GM12872 (cell line): Measurements from ENCODE around the gene LDHD.

Experiments
- TF ChIP-seq, protein P1 (sequence below): IDR thresholded peaks from 3 replicates; pipeline ENCODE4 v1.5.1; 2011; ENCODE audit warnings: low read depth, mild to moderate bottlenecking, low read length, moderate library complexity; ENCODE audit not compliant: insufficient read depth

Gene LDHD

DNA sequence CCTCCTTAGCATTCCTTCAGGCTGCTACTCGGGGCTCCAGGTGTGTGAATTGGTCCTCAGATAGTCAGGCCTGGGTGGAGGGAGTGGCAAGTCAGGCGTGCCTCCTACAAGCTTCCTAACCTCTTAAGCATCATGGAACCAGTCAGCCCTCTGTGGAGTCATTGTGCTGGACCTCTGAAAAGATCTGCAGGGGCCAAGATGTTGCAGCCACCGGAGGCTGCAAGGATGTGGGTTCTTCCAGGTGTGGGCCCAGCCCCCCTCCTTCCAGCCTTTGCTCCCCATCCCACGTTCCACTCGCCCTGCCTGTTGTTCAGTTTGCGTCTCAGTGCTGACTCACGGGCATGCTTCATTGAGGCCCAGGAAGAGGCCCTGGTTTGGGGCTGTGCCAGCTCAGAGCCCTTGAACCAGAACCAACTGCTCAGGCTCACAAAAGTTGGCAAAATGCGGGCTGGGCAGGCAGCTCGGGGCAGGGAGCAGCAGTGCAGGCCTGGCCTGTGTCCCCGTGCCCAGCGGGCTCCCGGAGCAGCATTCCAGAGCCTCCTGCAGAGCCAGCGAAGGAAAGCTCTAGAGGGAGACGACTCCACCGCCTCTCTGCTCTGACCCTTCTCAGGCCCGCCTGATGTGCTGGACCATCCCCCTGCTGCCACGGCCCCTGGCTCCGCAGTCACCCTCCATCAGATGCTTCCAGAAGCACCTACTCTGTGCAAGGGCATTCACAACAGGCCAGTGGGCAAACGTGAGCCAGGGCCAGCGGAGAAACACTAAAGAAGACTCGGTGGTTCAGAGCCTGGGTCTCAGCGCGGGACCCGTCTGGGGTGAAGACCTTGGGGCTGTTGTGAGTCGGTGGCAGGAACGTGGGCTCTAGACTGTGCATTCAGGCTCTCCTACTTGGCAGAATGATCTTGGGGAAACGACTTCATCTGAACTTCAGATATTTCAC lies 7.5 kb downstream of the LDHD start:
- TF ChIP-seq, protein P1, sequence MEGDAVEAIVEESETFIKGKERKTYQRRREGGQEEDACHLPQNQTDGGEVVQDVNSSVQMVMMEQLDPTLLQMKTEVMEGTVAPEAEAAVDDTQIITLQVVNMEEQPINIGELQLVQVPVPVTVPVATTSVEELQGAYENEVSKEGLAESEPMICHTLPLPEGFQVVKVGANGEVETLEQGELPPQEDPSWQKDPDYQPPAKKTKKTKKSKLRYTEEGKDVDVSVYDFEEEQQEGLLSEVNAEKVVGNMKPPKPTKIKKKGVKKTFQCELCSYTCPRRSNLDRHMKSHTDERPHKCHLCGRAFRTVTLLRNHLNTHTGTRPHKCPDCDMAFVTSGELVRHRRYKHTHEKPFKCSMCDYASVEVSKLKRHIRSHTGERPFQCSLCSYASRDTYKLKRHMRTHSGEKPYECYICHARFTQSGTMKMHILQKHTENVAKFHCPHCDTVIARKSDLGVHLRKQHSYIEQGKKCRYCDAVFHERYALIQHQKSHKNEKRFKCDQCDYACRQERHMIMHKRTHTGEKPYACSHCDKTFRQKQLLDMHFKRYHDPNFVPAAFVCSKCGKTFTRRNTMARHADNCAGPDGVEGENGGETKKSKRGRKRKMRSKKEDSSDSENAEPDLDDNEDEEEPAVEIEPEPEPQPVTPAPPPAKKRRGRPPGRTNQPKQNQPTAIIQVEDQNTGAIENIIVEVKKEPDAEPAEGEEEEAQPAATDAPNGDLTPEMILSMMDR: no peak

DNA sequence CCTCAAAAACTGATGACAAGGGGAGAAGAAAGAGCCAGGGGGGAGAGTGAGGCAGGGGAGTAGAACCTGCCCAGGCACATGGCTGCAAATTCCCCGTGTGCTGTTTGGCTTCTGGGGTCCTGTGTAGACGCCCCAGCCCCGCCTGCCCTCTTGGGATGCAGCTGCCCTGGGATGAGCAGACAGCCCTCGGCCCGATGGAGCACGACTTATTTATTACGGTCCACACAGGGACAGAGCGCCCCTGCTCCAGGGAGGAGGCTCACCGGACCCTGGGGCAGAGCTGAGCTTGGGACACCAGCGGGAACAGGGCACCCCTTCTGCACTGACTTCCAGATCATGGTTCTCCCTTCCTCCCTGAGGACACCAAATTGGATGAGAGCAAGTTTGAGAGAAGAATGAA lies 9.1 kb downstream of the LDHD start:
- TF ChIP-seq, protein P1: no peak

DNA sequence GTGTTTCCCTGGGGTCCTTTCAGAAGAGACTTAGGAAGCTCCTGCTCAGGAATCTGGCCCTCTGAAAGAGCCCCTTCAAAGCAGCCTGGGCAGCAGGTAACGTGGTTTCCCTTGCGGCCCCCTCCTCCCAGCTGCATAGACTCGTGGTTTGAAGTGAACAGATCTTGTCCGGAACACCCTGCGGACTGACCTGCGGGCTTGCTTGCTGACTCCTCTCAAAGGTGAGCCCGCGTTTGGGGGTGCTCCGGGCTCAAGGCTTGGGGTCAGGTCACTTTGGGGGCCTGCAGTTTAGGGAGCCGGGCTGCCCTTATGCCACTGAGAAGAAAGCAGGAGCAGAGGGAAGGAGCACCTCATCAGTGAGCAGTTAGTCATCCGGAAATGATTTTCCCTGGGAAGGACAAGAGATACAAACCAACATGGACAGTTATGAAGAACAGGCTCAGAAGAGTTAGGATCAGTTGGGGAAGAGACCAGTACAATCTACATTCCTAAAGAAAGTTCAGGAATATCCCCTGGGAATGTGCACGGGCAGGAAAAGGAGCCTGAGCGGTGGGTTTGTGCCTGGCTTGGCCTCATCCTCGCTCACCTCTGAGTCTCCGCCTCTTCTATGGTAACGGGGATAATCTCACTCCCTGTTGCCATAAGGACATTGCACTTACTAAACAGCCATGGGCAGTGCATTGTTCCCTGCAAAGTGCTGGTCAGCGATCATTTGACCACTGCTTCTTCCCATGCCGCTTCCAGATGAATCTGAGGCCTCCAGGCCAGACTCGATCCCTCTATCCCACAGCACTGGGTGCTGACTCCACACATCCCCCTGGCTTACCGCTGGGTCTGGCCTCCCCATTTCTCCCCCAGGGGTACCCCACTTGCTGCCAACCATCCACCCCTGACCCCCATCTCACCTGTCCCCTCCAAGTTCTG lies 10.0 kb downstream of the LDHD start:
- TF ChIP-seq, protein P1: no peak

DNA sequence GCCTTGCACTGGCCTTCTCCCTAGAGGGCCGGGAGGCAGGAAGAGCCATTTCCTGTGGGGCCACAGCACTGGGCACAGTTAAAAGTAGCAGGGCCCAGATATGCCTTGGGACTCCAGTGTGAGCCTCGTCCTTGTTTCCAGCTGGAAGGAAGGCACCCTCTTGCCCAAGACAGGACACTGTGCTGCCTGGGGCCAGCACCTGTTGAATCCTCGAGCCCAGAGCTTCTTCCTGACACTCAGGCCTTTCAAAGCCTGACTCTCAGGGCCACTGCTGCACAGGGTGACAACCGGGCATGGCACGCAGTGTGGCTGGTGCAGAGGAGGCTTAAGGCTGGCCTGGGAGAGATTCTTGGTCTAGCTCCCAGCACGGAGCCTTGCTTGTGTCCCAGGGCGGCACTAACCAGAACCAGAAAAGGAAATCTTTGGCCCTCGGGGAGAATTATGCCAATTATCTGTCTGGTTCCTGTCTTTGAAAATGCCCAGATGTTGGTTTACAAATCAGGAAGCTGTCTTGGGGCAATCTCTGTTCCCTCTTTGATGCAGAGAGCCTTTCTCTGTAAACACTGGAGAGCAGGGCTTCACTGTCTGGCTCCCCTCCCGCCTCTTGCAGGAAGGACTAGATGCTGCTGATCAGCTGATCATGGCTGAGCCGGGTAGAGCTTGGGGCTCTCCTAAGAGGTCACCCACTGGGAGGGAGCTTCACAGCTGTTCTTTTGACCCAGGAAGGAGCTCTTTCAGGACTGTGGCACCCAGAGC lies 11.1 kb downstream of the LDHD start:
- TF ChIP-seq, protein P1: no peak

DNA sequence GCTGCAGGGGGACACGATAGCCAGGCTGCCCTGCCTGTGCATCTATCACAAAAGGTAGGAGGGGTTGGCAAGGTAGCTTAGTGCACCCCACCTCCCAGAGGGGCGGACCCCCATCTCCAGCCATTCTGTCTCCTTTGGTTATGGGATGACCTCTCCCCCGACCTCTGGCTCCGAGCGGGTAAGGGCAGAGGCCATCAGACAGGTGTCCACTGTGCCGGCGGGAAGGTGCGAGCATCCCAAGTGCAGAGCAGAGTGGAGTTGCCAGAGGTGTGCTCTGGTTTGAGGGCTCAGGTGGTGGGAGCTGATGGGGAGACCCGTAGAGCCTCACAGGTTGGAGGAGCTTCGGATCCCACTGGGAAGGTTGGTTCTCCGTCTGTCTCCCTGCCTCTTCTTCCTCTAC lies 11.7 kb downstream of the LDHD start:
- TF ChIP-seq, protein P1: no peak

DNA sequence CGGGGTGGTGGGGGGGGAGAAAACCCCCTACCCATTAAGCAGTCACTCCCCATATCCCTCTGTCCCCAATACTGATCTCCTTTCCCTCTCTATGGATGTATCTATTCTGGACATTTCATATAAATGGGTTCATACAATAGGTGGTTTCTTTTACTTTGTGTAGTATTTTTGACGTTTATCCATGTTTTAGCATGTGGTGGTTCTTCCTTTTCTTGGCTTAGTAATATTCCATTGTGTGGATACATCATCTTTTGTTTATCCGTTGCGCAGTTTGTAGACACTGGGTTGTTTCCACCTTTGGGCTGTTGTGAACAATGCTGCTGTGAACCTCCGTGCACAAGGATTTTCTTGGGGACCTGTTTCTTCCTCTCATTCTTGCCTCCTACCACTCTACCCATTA lies 12.6 kb downstream of the LDHD start:
- TF ChIP-seq, protein P1: no peak
